Measurements from ENCODE around the gene WSCD2.

The WSCD2 gene

DNA sequence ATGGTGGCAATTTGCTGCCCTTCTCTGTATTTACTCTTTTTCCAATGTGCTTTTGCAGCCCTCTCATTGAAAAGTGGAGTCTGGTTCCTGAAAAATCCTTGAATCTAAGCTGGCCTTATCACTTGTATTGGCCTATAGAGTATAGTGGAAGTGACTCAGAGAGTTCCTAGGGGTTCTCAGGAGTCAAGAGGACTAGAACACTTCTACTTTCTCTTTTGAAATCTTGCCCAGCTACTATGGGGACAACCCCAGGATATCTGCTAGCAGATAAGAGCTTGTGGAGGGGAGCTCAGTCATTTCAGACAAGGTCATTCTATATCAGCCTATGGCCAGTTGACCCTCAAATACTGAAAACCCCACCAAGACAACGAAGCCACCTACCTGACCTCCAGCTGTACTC is 26.7 kb upstream of the WSCD2 start:
- Histone ChIP-seq H3K23ac (ENCODE audit: low read length) (no peak overlapping the region), H3K36me3 (ENCODE audit: control insufficient read depth, insufficient read depth, low read length) (no peaks in the 10 kb centered on the region), H3K27ac (ENCODE audit: low read depth, low read length) (no peak overlapping the region), H2BK15ac (replicated peaks; ENCODE audit: low read depth) (no peak overlapping the region), H2AK5ac (ENCODE audit: low read length) (no peak overlapping the region), H4K5ac (ENCODE audit: low read length) (no peak overlapping the region), H3K4me3 (ENCODE audit: low read length) (no peak overlapping the region), H4K8ac (ENCODE audit: low read depth, low read length) (no peak overlapping the region), H2BK120ac (ENCODE audit: low read depth, low read length) (no peak overlapping the region), H3K27me3 (ENCODE audit: insufficient read depth, low read length, poor library complexity) (no peaks in the 10 kb centered on the region), H3K79me1 (ENCODE audit: low read length) (no peaks in the 10 kb centered on the region), H3K56ac (ENCODE audit: low read length) (no peak overlapping the region), H3K18ac (ENCODE audit: low read length) (peak overlapping the region; percentile 39), H3K4ac (ENCODE audit: low read depth, low read length) (no peak overlapping the region), H3K79me2 (ENCODE audit: control insufficient read depth, insufficient read depth, low read length) (no peaks in the 10 kb centered on the region), H3K9ac (ENCODE audit: low read length) (no peak overlapping the region), H2BK5ac (ENCODE audit: low read length) (no peak overlapping the region), H3K4me1 (ENCODE audit: control insufficient read depth, low read depth, low read length) (peaks cover 8% of the 10 kb centered on the region), H3K4me2 (ENCODE audit: low read length) (no peak overlapping the region)
- whole genome bisulfite sequencing (ENCODE audit: extremely low coverage, insufficient coverage, low lambda C conversion rate), result no CpG with 5 or more reads among the region's 1 CpG
- DNase-seq, result no peak

- H3K79me2 ChIP-seq (ENCODE audit: control insufficient read depth, insufficient read depth, low read length), result no peaks in the 10 kb centered on the region
- H3K4ac ChIP-seq (ENCODE audit: low read depth, low read length), result no peak overlapping the region
- no peak overlapping the region for H4K8ac ChIP-seq (ENCODE audit: low read depth, low read length)
- DNase-seq, result no peak
- no peak overlapping the region for H3K23ac ChIP-seq (ENCODE audit: low read length)
- H3K27me3 ChIP-seq (ENCODE audit: insufficient read depth, low read length, poor library complexity), result no peaks in the 10 kb centered on the region
- no peak overlapping the region for H2BK120ac ChIP-seq (ENCODE audit: low read depth, low read length)
- H2AK5ac ChIP-seq (ENCODE audit: low read length), result no peak overlapping the region
- H3K36me3 ChIP-seq (ENCODE audit: control insufficient read depth, insufficient read depth, low read length), result no peaks in the 10 kb centered on the region
- H3K18ac ChIP-seq (ENCODE audit: low read length), result no peak overlapping the region
- no peak overlapping the region for H3K4me3 ChIP-seq (ENCODE audit: low read length)
- no peak overlapping the region for H3K56ac ChIP-seq (ENCODE audit: low read length)
- no peaks in the 10 kb centered on the region for H3K79me1 ChIP-seq (ENCODE audit: low read length)
- H2BK5ac ChIP-seq (ENCODE audit: low read length), result no peak overlapping the region
- no peak overlapping the region for H3K9ac ChIP-seq (ENCODE audit: low read length)
- no peak overlapping the region for H4K5ac ChIP-seq (ENCODE audit: low read length)
- H3K4me1 ChIP-seq (ENCODE audit: control insufficient read depth, low read depth, low read length), result peaks cover 8% of the 10 kb centered on the region
- no peak overlapping the region for H3K4me2 ChIP-seq (ENCODE audit: low read length)
- no peak overlapping the region for H3K27ac ChIP-seq (ENCODE audit: low read depth, low read length)
- no peak overlapping the region for H2BK15ac ChIP-seq (replicated peaks; ENCODE audit: low read depth)
Measured at GRCh38 chr12:108103087-108103486, 26.0 kb upstream of the WSCD2 start.

DNA sequence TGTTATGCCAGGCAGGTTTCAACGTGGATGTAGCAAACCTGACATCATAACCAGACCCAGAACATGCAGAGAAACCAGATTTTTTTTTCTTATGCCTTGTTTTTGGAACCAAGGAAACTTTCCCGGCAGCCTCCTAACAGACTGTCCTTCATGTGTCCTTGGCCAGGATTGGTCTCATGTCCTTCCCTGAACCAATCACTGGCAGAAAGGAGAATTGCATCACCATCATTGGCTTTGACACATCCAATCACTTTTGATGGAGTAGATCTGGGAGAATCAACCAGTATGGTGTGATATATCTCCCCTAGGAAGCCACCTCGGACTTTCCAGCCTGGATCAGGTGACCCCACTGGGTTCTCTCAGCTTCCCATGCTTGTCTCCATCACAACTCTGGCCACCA is 25.6 kb upstream of the WSCD2 start:
- Histone ChIP-seq H3K4me3 (ENCODE audit: low read length) (no peak overlapping the region), H3K36me3 (ENCODE audit: control insufficient read depth, insufficient read depth, low read length) (no peaks in the 10 kb centered on the region), H3K79me1 (ENCODE audit: low read length) (no peaks in the 10 kb centered on the region), H2AK5ac (ENCODE audit: low read length) (no peak overlapping the region), H3K79me2 (ENCODE audit: control insufficient read depth, insufficient read depth, low read length) (no peaks in the 10 kb centered on the region), H3K18ac (ENCODE audit: low read length) (no peak overlapping the region), H3K4ac (ENCODE audit: low read depth, low read length) (no peak overlapping the region), H3K27me3 (ENCODE audit: insufficient read depth, low read length, poor library complexity) (no peaks in the 10 kb centered on the region), H3K56ac (ENCODE audit: low read length) (no peak overlapping the region), H2BK15ac (replicated peaks; ENCODE audit: low read depth) (no peak overlapping the region), H3K27ac (ENCODE audit: low read depth, low read length) (no peak overlapping the region), H3K9ac (ENCODE audit: low read length) (no peak overlapping the region), H3K4me1 (ENCODE audit: control insufficient read depth, low read depth, low read length) (peaks cover 8% of the 10 kb centered on the region), H2BK5ac (ENCODE audit: low read length) (no peak overlapping the region), H4K5ac (ENCODE audit: low read length) (no peak overlapping the region), H2BK120ac (ENCODE audit: low read depth, low read length) (no peak overlapping the region), H3K4me2 (ENCODE audit: low read length) (no peak overlapping the region), H4K8ac (ENCODE audit: low read depth, low read length) (no peak overlapping the region), H3K23ac (ENCODE audit: low read length) (no peak overlapping the region)
- DNase-seq, result no peak
- WGBS (ENCODE audit: extremely low coverage, insufficient coverage, low lambda C conversion rate), result no CpG with 5 or more reads among the region's 3 CpGs

- H3K4me1 ChIP-seq (ENCODE audit: control insufficient read depth, low read depth, low read length), result peaks cover 8% of the 10 kb centered on the region
- no peaks in the 10 kb centered on the region for H3K79me1 ChIP-seq (ENCODE audit: low read length)
- no peak overlapping the region for H3K4me3 ChIP-seq (ENCODE audit: low read length)
- no peak overlapping the region for H2BK120ac ChIP-seq (ENCODE audit: low read depth, low read length)
- H3K27ac ChIP-seq (ENCODE audit: low read depth, low read length), result no peak overlapping the region
- DNase-seq, result no peak
- H4K5ac ChIP-seq (ENCODE audit: low read length), result no peak overlapping the region
- no peak overlapping the region for H2BK5ac ChIP-seq (ENCODE audit: low read length)
- H3K9ac ChIP-seq (ENCODE audit: low read length), result no peak overlapping the region
- no peak overlapping the region for H3K4ac ChIP-seq (ENCODE audit: low read depth, low read length)
- no peaks in the 10 kb centered on the region for H3K79me2 ChIP-seq (ENCODE audit: control insufficient read depth, insufficient read depth, low read length)
- no CpG with 5 or more reads among the region's 1 CpG for WGBS (ENCODE audit: extremely low coverage, insufficient coverage, low lambda C conversion rate)
- no peak overlapping the region for H2BK15ac ChIP-seq (replicated peaks; ENCODE audit: low read depth)
- no peak overlapping the region for H3K18ac ChIP-seq (ENCODE audit: low read length)
- no peak overlapping the region for H3K56ac ChIP-seq (ENCODE audit: low read length)
- H3K23ac ChIP-seq (ENCODE audit: low read length), result no peak overlapping the region
- H3K36me3 ChIP-seq (ENCODE audit: control insufficient read depth, insufficient read depth, low read length), result no peaks in the 10 kb centered on the region
- no peak overlapping the region for H4K8ac ChIP-seq (ENCODE audit: low read depth, low read length)
- H2AK5ac ChIP-seq (ENCODE audit: low read length), result no peak overlapping the region
- H3K27me3 ChIP-seq (ENCODE audit: insufficient read depth, low read length, poor library complexity), result no peaks in the 10 kb centered on the region
- no peak overlapping the region for H3K4me2 ChIP-seq (ENCODE audit: low read length)
Measured at GRCh38 chr12:108104657-108105056, 24.4 kb upstream of the WSCD2 start.

GRCh38 chr12:108106599-108106998 is 22.5 kb upstream of the WSCD2 start:
- DNase-seq, result no peak

GRCh38 chr12:108107293-108107692 is 21.8 kb upstream of the WSCD2 start:
- Histone ChIP-seq H3K4ac (ENCODE audit: low read depth, low read length) (no peak overlapping the region), H4K5ac (ENCODE audit: low read length) (no peak overlapping the region), H4K8ac (ENCODE audit: low read depth, low read length) (no peak overlapping the region), H3K79me2 (ENCODE audit: control insufficient read depth, insufficient read depth, low read length) (no peaks in the 10 kb centered on the region), H3K4me2 (ENCODE audit: low read length) (no peak overlapping the region), H3K18ac (ENCODE audit: low read length) (no peak overlapping the region), H2BK5ac (ENCODE audit: low read length) (no peak overlapping the region), H2BK15ac (replicated peaks; ENCODE audit: low read depth) (no peak overlapping the region), H3K27me3 (ENCODE audit: insufficient read depth, low read length, poor library complexity) (no peaks in the 10 kb centered on the region), H3K4me3 (ENCODE audit: low read length) (no peak overlapping the region), H3K9ac (ENCODE audit: low read length) (no peak overlapping the region), H3K23ac (ENCODE audit: low read length) (peak overlapping the region; percentile 29), H3K79me1 (ENCODE audit: low read length) (no peaks in the 10 kb centered on the region), H2BK120ac (ENCODE audit: low read depth, low read length) (no peak overlapping the region), H3K27ac (ENCODE audit: low read depth, low read length) (no peak overlapping the region), H3K56ac (ENCODE audit: low read length) (no peak overlapping the region), H3K4me1 (ENCODE audit: control insufficient read depth, low read depth, low read length) (no peaks in the 10 kb centered on the region), H2AK5ac (ENCODE audit: low read length) (no peak overlapping the region), H3K36me3 (ENCODE audit: control insufficient read depth, insufficient read depth, low read length) (no peaks in the 10 kb centered on the region)
- no peak for DNase-seq
- WGBS (ENCODE audit: extremely low coverage, insufficient coverage, low lambda C conversion rate), result no CpG with 5 or more reads among the region's 4 CpGs

More at GRCh38 chr12:108106599-108106998, 22.5 kb upstream of the WSCD2 start:
- H2AK5ac ChIP-seq (ENCODE audit: low read length), result no peak overlapping the region
- H3K56ac ChIP-seq (ENCODE audit: low read length), result no peak overlapping the region
- peaks cover 7% of the 10 kb centered on the region for H3K4me1 ChIP-seq (ENCODE audit: control insufficient read depth, low read depth, low read length)
- no peaks in the 10 kb centered on the region for H3K27me3 ChIP-seq (ENCODE audit: insufficient read depth, low read length, poor library complexity)
- H2BK15ac ChIP-seq (replicated peaks; ENCODE audit: low read depth), result no peak overlapping the region
- no peaks in the 10 kb centered on the region for H3K79me2 ChIP-seq (ENCODE audit: control insufficient read depth, insufficient read depth, low read length)
- H3K36me3 ChIP-seq (ENCODE audit: control insufficient read depth, insufficient read depth, low read length), result no peaks in the 10 kb centered on the region
- no peaks in the 10 kb centered on the region for H3K79me1 ChIP-seq (ENCODE audit: low read length)
- no peak overlapping the region for H3K18ac ChIP-seq (ENCODE audit: low read length)
- no peak overlapping the region for H3K4me3 ChIP-seq (ENCODE audit: low read length)
- no peak overlapping the region for H4K8ac ChIP-seq (ENCODE audit: low read depth, low read length)
- H2BK120ac ChIP-seq (ENCODE audit: low read depth, low read length), result no peak overlapping the region
- H2BK5ac ChIP-seq (ENCODE audit: low read length), result no peak overlapping the region
- H3K9ac ChIP-seq (ENCODE audit: low read length), result no peak overlapping the region
- no peak overlapping the region for H3K4me2 ChIP-seq (ENCODE audit: low read length)
- no peak overlapping the region for H3K27ac ChIP-seq (ENCODE audit: low read depth, low read length)
- H3K4ac ChIP-seq (ENCODE audit: low read depth, low read length), result no peak overlapping the region
- WGBS (ENCODE audit: extremely low coverage, insufficient coverage, low lambda C conversion rate), result no CpG with 5 or more reads among the region's 1 CpG
- H4K5ac ChIP-seq (ENCODE audit: low read length), result no peak overlapping the region
- H3K23ac ChIP-seq (ENCODE audit: low read length), result no peak overlapping the region

All from mesendoderm (in vitro differentiated cells).